IMR-90 (cell line): ENCODE results near the gene SETD2. TPM values are rescaled to one million over a fixed set of nuclear protein-coding genes. Genes with fewer than 3 reads are reported as not detected.

Experiments used
- ATAC-seq: fragments of 200-7000 bp; cut with Tn5 transposase; 2 replicates; pipeline ENCODE4 v1.9.1; 2020; ENCODE audit warnings: low read depth, mild to moderate bottlenecking, moderate library complexity
- BruUV-seq: library from RNA; stranded (reverse); fragments of 400-500 nt; replicated peaks from 2 replicates; lab custom pipeline; 2021; lab: Mats Ljungman, UMichigan
- CTCF ChIA-PET: fragments of 300-600 bp; formaldehyde crosslinking; extraction: SDS; loops from one replicate; lab custom pipeline; 2021; ENCODE audit warnings: antibody characterized with exemption; lab: Yijun Ruan, JAX
- POLR2A ChIA-PET: fragments of 300-600 bp; sonication (Branson Sonifier 250); formaldehyde crosslinking; loops from one replicate; lab custom pipeline; 2022; ENCODE audit warnings: antibody characterized with exemption; ENCODE audit not compliant: unreplicated experiment; lab: Charles Lee
- DNase-seq: peaks from one replicate; pipeline ENCODE4 v3.0.0; 2013
- H2AFZ ChIP-seq: replicated peaks from 2 replicates; pipeline ENCODE3; 2013; ENCODE audit warnings: low read length, mild to moderate bottlenecking; ENCODE audit not compliant: poor library complexity
- H2AK5ac ChIP-seq: 2 replicates; pipeline ENCODE4 v1.6.1; 2013; ENCODE audit warnings: low read depth, low read length, inconsistent platforms
- H2AK9ac ChIP-seq: replicated peaks from 2 replicates; pipeline ENCODE3; 2013; ENCODE audit warnings: mild to moderate bottlenecking, low read depth, low read length, moderate library complexity; ENCODE audit not compliant: poor library complexity
- H2BK120ac ChIP-seq: 2 replicates; pipeline ENCODE4 v1.6.1; 2013; ENCODE audit warnings: low read depth, low read length, inconsistent platforms
- H2BK15ac ChIP-seq: 3 replicates; pipeline ENCODE4 v1.6.1; 2013; ENCODE audit warnings: low read depth, low read length, inconsistent platforms
- H2BK20ac ChIP-seq: 2 replicates; pipeline ENCODE4 v1.6.1; 2013; ENCODE audit warnings: low read depth, mild to moderate bottlenecking, inconsistent platforms, low read length, moderate library complexity
- H2BK5ac ChIP-seq: 2 replicates; pipeline ENCODE4 v1.6.1; 2013; ENCODE audit warnings: mild to moderate bottlenecking, low read depth, low read length, inconsistent platforms; ENCODE audit not compliant: poor library complexity, severe bottlenecking
- H3K14ac ChIP-seq: replicated peaks from 2 replicates; pipeline ENCODE4 v1.6.1; 2013; ENCODE audit warnings: low read depth, low read length, inconsistent platforms
- H3K18ac ChIP-seq: 2 replicates; pipeline ENCODE4 v1.6.1; 2013; ENCODE audit warnings: low read depth, low read length, control low read depth
- H3K23ac ChIP-seq: 2 replicates; pipeline ENCODE4 v1.6.1; 2013; ENCODE audit warnings: low read depth, low read length, inconsistent platforms
- H3K27ac ChIP-seq: 2 replicates; pipeline ENCODE4 v1.5.1; 2013; ENCODE audit warnings: mild to moderate bottlenecking, control low read depth, low read length; ENCODE audit not compliant: insufficient read depth
- H3K27me3 ChIP-seq: 2 replicates; pipeline ENCODE4 v1.6.1; 2013; ENCODE audit warnings: low read length; ENCODE audit not compliant: control insufficient read depth, insufficient read depth
- H3K36me3 ChIP-seq: 2 replicates; pipeline ENCODE4 v1.6.1; 2013; ENCODE audit warnings: low read length, mixed read lengths; ENCODE audit not compliant: control insufficient read depth, insufficient read depth
- H3K4ac ChIP-seq: 2 replicates; pipeline ENCODE4 v1.6.1; 2013; ENCODE audit warnings: low read depth, low read length, inconsistent platforms
- H3K4me1 ChIP-seq: 2 replicates; pipeline ENCODE4 v1.6.1; 2013; ENCODE audit warnings: low read length, mixed read lengths; ENCODE audit not compliant: control insufficient read depth, insufficient read depth
- H3K4me2 ChIP-seq: 2 replicates; pipeline ENCODE4 v1.6.1; 2013; ENCODE audit warnings: low read depth, mild to moderate bottlenecking, control low read depth, low read length, moderate library complexity
- H3K4me3 ChIP-seq: 2 replicates; pipeline ENCODE4 v1.5.1; 2013; ENCODE audit warnings: low read depth, mild to moderate bottlenecking, control low read depth, low read length, moderate library complexity; ENCODE audit not compliant: insufficient read depth
- H3K56ac ChIP-seq: 2 replicates; pipeline ENCODE4 v1.6.1; 2013; ENCODE audit warnings: low read length, inconsistent platforms; ENCODE audit not compliant: insufficient read depth; ENCODE audit errors: extremely low read depth
- H3K79me1 ChIP-seq, 2 experiments: 2 replicates each; pipeline ENCODE4 v1.6.1; 2013; ENCODE audit warnings: low read length in 2 of 2, inconsistent platforms in 1 of 2, low read depth in 1 of 2
- H3K9ac ChIP-seq: 2 replicates; pipeline ENCODE4 v1.6.1; 2013; ENCODE audit warnings: low read depth, low read length, control low read depth
- H3K9me1 ChIP-seq: 2 replicates; pipeline ENCODE4 v1.6.1; 2013; ENCODE audit warnings: low read length, inconsistent platforms; ENCODE audit not compliant: insufficient read depth
- H3K9me3 ChIP-seq: 2 replicates; pipeline ENCODE4 v1.6.1; 2013; ENCODE audit warnings: low read length; ENCODE audit not compliant: control insufficient read depth, insufficient read depth
- H4K20me1 ChIP-seq: 2 replicates; pipeline ENCODE4 v1.6.1; 2013; ENCODE audit warnings: low read length, inconsistent platforms; ENCODE audit not compliant: insufficient read depth
- H4K5ac ChIP-seq: 2 replicates; pipeline ENCODE4 v1.6.1; 2013; ENCODE audit warnings: mild to moderate bottlenecking, low read depth, low read length, control low read depth
- H4K8ac ChIP-seq, 2 experiments: 2 replicates each; pipeline ENCODE4 v1.6.1; 2013; ENCODE audit warnings: low read depth in 2 of 2, low read length in 2 of 2, control low read depth in 1 of 2, inconsistent platforms in 1 of 2
- H4K91ac ChIP-seq: 2 replicates; pipeline ENCODE4 v1.6.1; 2013; ENCODE audit warnings: low read depth, low read length, inconsistent platforms; ENCODE audit not compliant: insufficient read depth
- CHD1 ChIP-seq: IDR thresholded peaks from 2 replicates; pipeline ENCODE4 v1.6.1; 2012; ENCODE audit warnings: low read depth, low read length, improper control_type of control experiment
- ELK1 ChIP-seq: fragments of 150-350 bp; IDR thresholded peaks from 2 replicates; pipeline ENCODE4 v1.6.1; 2016; ENCODE audit warnings: low read depth, mild to moderate bottlenecking, low read length, moderate library complexity, borderline replicate concordance
- FOS ChIP-seq: fragments of 150-350 bp; IDR thresholded peaks from 2 replicates; pipeline ENCODE4 v1.6.1; 2016; ENCODE audit warnings: low read depth, low read length
- MAFK ChIP-seq: IDR thresholded peaks from 2 replicates; pipeline ENCODE4 v1.6.1; 2012; ENCODE audit warnings: low read depth, low read length, improper control_type of control experiment
- NFE2L2 ChIP-seq: fragments of 150-350 bp; IDR thresholded peaks from 2 replicates; pipeline ENCODE4 v1.6.1; 2016; ENCODE audit warnings: low read depth, mild to moderate bottlenecking, low read length
- RFX5 ChIP-seq: IDR thresholded peaks from 2 replicates; pipeline ENCODE4 v1.8.0; 2012; ENCODE audit warnings: low read depth, mild to moderate bottlenecking, low read length, moderate library complexity
- WGBS, 2 experiments: methylation state at CpG; one replicate each; pipeline versions ENCODE4 v1.1.5 to v1.1.7; 2013; ENCODE audit warnings: missing lambda C conversion rate in 2 of 2; ENCODE audit not compliant: insufficient read length in 1 of 2; ENCODE audit errors: extremely low coverage in 2 of 2; 5-methylcytosine and 5-hydroxymethylcytosine counted together
- dilution Hi-C: fragments of 300-500 bp; cut with HindIII; formaldehyde crosslinking; loops from one replicate; pipeline ENCODE4 v1.14.3; 2018; ENCODE audit warnings: low sequenced_read_pairs; ENCODE audit not compliant: unreplicated experiment
- in situ Hi-C: fragments of 300-500 bp; cut with MboI; formaldehyde crosslinking; loops from 3 replicates; pipeline ENCODE4 v1.14.3; 2019; ENCODE audit warnings: low sequenced_read_pairs, inconsistent platforms, mixed read lengths
- intact Hi-C: fragments of 100-400 bp; cut with micrococcal nuclease; formaldehyde crosslinking; loops from 2 replicates; pipeline ENCODE4 v1.10.0; 2022
- polyA plus RNA-seq, 3 experiments: library from polyadenylated mRNA; depleted of rRNA; stranded (reverse); fragments of >200 nt; gene quantifications; 2 replicates each; pipeline ENCODE4 v1.2.3, GENCODE V29; 2012; ENCODE audit warnings: low replicate concordance in 1 of 3
- total RNA-seq: library from RNA; depleted of rRNA; stranded (reverse); fragments of >200 nt; gene quantifications from 2 replicates; pipeline ENCODE4 v1.2.3, GENCODE V29; 2012

The SETD2 gene
- total and polyA plus RNA-seq, 2 of the 4 experiments (the other 2 are of a cell fraction), result 18.3 to 20.1 TPM

GRCh38 chr3:46970391-46971091 is 193.4 kb downstream of the SETD2 start (continued):
- TF ChIP-seq FOS, result no peak

GRCh38 chr3:46968783-46969428 is 195.0 kb downstream of the SETD2 start:
- intact Hi-C loops, result no loop called here
- no peak overlapping the region for H3K4me2 ChIP-seq

More at GRCh38 chr3:46968783-46969428, 195.0 kb downstream of the SETD2 start:
- Histone ChIP-seq H3K4ac (no peak overlapping the region), H2AFZ (no peak overlapping the region), H4K5ac (no peak overlapping the region), H3K27me3 (no peaks in the 10 kb centered on the region), H3K56ac (no peak overlapping the region), H3K23ac (no peak overlapping the region), H3K9me1 (peaks cover 37% of the 10 kb centered on the region), H2BK120ac (no peak overlapping the region), H3K14ac (no peak overlapping the region), H4K8ac (no peak overlapping the region), H3K9me3 (no peaks in the 10 kb centered on the region), H2AK5ac (no peak overlapping the region), H2AK9ac (no peak overlapping the region), H2BK20ac (no peak overlapping the region), H2BK5ac (no peak overlapping the region), H4K91ac (no peak overlapping the region), H3K27ac (no peak overlapping the region), H3K9ac (no peak overlapping the region), H3K4me3 (no peak overlapping the region), H3K36me3 (peaks cover 8% of the 10 kb centered on the region), H3K4me1 (peaks cover 22% of the 10 kb centered on the region), H3K79me1 (peaks cover 35 to 77% of the 10 kb centered on the region in 2 experiments), H3K18ac (no peak overlapping the region), H4K20me1 (peaks cover 82% of the 10 kb centered on the region), H2BK15ac (no peak overlapping the region)
- no TSS peak for BruUV-seq
- in situ Hi-C loops (no loop called here), dilution Hi-C loops (no loop called here)
- ATAC-seq, result no peak
- WGBS, 2 experiments, result 40% methylated on average over 1 of the region's 9 CpGs; no CpG with 5 or more reads in 1 of the 2 experiments
- TF ChIP-seq CHD1, result no peak
- no peak for TF ChIP-seq ELK1
- no peak for TF ChIP-seq FOS
- no peak for TF ChIP-seq RFX5
- TF ChIP-seq MAFK, result no peak
- no peak for TF ChIP-seq NFE2L2
- ChIA-PET CTCF (interaction anchor here (0.6 kb wide), 1 partner anchor 395 kb away, joined by 3 read pairs; no protein-coding TSS in a partner anchor), POLR2A (no interaction called here)
- no peak for DNase-seq
